SKM-1 treated with dmso at 0.1 percent for 144 hours (cell line): ENCODE measurements around the gene EXOSC6.
"Not testable (repeated sequence)": the region's sequence is repeated elsewhere in the genome, so short reads cannot be mapped to it uniquely, and the experiment has no call there.

Source experiments
- DNase-seq: peaks from one replicate; lab custom pipeline; 2025; ENCODE audit not compliant: unreplicated experiment; lab: John Stamatoyannopoulos, UW

EXOSC6 gene

DNA sequence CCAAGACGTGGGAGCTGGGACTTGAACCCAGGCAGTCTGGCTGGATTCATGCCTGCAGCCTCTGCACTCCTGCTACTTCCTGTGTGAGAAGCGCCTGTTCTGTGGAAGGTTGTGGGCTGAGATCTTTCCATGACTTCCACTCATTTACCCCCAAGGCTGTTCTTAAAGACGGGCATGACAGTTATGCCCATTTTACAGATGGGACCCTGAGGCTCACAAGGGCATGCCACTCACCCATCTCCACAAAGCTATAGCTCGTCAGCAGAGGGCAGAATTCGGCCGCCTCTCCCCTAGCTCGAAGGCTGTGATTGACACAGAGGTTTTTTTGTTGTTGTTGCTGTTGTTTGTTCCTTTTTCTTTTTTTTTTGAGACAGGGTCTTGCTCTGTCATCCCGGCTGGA lies 51.7 kb downstream of the EXOSC6 start:
- DNase-seq, result not testable (repeated sequence)

DNA sequence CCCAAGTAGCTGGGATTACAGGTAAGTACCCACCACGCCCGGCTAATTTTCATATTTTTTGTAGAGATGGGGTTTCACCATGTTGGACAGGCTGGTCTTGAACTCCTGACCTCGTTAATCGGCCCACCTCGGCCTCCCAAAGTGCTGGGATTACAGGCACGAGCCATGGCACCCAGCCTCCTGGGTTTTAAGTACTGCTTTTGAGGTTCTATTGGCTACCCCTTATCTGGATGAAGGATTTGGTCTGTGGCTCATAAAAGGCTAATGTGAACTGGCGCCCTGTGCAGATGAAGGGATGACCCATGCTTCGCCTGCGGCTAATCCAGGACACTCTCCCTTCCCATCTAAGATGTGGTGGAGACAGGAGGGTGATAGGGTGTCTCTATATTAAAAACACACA lies 52.6 kb downstream of the EXOSC6 start:
- not testable (repeated sequence) for DNase-seq

DNA sequence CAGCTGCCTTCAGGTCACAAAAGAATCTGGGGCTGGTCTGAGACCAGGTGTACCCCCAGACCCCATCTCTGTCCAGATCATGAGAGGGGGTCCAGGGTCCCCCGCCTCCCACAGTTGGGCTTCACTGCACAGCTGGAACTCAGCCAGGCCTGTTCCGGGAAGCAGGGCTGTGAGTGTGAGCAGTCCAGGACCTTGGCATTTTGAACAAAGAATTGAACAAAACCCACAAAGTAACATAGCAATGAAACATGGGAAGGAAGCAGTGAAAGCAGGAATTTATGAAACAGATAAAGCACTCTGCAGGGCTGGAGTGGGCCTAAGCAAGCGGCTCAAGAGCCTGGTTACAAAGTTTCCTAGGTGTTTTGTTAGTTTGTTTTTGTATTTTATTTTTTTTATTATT lies 53.1 kb downstream of the EXOSC6 start:
- DNase-seq, result not testable (repeated sequence)

DNA sequence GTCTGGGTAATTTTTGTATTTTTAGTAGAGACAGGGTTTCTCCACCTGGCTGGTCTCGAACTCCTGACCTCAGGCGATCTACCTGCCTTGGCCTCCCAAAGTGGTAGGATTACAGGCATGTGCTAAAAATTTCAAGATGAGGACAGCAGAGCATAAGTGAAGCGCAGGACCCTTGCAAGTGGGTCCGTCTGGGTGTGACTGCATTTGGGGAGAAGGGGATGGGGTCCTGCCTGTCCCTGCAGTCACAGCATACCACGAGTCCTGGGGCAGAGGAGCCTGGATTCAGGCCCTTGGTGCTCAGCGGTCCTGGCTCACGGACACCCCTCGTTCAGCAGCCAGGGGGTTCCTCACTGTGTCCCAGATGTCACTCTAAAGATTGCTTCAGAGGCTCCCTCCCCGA lies 53.5 kb downstream of the EXOSC6 start:
- not testable (repeated sequence) for DNase-seq

DNA sequence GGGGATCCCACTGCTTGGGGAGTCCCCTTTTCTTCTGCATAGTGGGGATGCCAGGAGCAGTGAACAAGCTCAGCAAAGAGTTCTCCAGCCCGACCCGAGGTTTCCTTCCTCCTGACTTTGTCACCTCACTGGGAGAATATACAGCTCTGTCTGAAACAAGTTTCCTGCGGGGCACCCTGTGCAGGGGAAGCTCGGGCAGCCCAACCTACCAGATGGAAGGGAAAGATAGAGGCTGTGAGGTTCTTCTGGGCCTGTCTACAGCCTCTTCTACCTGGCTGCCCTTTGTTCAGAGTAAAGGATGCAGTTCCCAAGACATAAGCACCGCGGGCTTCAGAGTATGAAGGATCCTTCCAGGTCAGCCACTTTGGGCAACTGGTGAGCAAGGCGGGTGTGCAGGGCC lies 54.1 kb downstream of the EXOSC6 start:
- DNase-seq, result not testable (repeated sequence)
